ENCODE measurements around the gene KLRK1.
"Not testable (repeated sequence)": the region's sequence is repeated elsewhere in the genome, so short reads cannot be mapped to it uniquely, and the experiment has no call there.

GRCh38 chr12:10394531-10395152, 4.8 kb upstream of the KLRK1 start:
- not testable (repeated sequence) for TF ChIP-seq POLR2A, CTCF (IDR thresholded peaks at IDR 0.05)
